Stimulated activated CD8-positive, alpha-beta memory T cell treated with anti-CD3 and anti-CD28 coated beads, Interleukin-15, amount 100 ng/mL, for 48 hours (primary cell): ENCODE results near the gene KCNH5.
"Not testable (repeated sequence)": the region's sequence is repeated elsewhere in the genome, so short reads cannot be mapped to it uniquely, and the experiment has no call there.

Source experiments
- DNase-seq, 2 donors: peaks; one replicate each; pipeline ENCODE4 v3.0.0-alpha.2; 2020; ENCODE audit warnings: low read depth in 2 of 2

Gene KCNH5

DNA sequence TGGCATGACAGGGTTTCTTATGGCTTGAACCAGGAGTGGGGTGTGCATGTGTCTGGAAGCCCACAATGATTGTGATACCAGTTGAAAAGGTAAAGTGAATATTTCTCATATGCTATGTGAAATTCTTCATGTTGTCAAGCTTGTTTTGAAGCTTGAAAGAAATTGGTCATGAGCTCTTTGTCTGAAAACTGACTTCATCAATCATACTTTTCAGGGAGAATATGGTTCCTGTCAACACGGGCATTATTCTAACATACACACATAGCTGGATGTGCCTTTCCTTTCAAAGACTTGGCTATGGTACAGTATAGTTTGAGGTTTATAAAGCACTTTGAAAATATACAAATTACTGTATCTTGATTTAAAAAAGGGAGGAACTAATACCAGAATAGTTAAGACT lies 158.8 kb downstream of the KCNH5 start:
- no peak for DNase-seq

DNA sequence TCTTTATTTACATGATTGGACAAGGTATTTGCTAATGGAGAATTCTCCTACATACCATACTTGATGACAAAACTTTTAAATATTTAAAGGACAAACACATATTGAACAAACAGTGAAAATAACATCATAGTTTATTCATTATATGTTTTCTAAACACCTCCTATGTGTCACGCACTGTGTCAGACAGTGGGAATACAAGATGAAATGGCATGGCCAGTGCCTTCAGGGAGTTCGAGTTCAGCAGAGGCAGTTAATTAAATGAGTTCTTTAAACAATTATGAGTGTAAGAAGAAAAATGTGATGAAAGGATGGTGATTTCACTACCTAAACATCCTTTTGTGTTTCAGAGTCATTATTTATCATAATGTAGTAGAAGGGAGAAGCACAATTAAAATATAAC lies 159.8 kb downstream of the KCNH5 start:
- DNase-seq: no peak

DNA sequence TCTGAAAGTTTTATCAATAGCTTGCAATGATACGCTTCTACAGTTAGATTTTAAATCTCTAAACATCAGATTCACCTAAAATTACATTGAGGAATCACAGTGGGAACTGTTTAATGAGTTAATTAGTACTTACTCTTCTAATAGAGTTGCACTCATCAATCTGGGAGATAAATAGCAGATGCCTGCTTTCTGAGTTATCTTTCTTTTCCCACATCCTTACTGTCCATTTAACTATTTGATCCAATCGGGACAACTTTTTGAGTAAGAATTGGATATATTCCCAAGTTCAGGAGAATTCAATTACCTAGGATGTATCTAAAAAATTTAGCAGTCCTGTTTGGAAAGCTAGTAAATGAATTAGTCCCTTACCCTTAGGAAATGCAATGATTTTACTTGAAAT lies 162.3 kb downstream of the KCNH5 start:
- no peak for DNase-seq

DNA sequence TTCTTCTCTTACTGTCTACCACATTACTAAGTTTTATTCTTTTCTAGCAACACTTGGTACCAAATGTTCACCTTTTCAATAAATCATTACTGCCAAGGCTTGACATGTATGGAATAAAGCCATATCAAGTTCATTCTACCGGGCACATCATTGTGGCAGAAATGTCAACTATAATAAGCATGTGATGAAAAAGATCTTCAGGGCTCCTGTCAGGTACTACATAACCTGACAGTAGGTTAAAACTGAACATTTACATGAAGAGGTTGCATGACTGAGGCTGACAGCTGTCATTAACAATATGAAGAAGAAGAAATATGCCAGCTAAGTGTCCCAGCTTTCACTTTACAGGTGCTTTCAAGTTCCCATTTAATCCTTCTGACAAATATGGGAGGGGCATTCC lies 178.9 kb downstream of the KCNH5 start:
- DNase-seq: no peak

DNA sequence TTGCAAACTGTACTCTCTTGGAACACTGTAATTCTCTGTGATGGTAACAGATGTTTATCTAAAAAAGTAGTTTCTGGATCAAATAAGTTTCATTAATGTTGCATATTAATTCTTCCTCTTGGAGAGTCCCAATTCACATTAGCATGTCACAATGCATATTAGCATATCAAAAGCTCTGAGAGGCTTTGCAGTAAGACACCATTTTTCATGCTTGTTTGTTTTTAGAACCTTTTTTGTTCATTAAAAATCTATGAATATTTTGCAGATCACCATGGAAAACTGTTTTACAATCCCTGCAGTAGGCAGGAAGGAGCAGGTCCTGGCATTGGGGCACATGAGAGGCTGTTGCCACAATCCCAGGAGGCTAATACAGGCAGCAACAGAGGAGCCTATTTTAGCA lies 180.7 kb downstream of the KCNH5 start:
- no peak for DNase-seq

DNA sequence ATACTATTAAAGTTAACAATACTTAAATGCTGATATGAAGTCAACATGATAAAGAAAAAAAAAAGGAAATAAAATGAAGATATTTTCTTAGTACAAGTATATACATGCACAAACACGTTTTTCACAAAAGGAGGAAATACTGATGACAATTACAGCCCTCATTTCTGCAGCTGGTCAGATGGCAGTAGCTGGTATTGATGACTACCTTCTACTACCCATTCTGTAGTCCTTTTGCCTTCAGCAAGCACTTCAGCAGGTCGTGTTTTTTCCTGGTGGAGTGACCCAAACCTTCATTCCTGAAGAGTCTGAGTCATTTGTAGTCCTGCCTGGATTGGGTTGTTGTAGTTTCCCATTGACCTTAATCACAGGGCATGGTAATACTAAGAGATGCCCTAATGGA lies 187.2 kb downstream of the KCNH5 start:
- not testable (repeated sequence) for DNase-seq

DNA sequence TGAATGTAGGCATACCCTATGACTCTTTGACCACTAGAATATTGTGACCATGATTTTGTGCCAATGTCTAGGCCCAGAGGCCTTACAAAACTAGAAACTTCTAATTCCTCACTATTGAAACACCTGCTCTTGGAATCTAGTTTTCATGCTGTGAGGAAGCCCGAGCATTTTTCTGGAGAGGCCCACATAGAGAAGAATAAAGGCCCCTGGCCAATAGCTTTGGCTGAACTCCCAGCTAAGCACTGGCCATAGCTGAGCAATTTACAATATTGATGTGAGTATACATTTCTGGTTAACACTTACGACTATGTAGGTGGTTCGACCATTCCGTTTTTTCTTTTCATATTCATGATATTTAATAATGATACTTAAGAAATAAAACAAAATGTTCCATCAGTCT lies 190.3 kb downstream of the KCNH5 start:
- no peak for DNase-seq

DNA sequence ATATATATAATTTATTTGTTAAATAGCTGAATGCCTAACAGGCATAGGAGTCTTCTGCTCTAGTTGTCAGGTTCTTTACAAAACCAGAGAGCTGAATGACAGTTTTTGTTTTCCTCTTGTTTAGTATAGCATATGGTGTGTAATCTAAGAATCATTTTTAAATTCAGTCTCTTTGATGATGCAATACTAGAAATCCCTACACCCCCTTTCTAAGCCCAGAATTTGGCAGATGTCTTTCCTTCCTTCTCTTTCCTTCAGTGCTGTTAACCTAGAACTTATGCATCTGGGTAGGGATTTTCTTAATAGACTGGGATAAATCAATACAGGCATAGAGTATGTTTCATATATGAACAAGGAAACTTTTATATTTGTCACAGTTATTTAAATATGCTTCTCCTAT lies 198.1 kb downstream of the KCNH5 start:
- no peak for DNase-seq

DNA sequence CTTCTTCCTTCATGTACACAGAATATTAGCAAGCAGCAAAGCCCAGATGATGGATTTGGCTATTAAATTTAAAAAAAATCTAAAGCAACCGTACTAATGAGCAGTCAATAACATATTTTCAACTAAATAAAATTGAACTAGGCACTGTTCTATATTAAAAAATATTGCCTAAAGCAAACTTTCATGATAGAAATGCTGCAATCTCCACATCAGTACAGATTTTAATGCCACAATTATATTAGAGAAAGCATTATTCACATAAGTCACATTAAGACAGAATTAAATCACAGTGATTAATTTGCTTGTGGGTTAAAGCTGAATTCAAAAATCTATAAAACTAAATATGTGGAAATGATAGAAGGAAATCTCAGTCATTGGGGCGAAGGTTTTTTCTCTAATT lies 200.7 kb downstream of the KCNH5 start:
- no peak for DNase-seq

DNA sequence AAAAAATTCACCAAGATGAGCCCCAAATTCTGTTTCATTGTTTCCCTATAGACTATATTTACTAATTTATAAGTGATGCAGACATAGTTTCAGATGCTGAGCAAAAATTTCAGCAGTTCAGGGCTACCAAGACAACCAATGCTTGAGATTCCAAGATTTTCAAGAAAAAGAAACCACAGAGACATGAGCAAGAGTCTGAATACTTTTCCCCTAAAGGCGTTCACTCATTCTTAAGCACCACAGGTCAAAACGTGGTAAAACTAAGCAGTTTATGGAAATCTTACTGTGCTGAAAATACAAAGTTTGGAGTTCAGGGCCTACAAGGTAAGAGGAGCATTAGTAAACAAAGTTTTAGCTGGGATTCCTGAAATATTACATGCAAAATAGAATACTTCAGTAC lies 221.2 kb downstream of the KCNH5 start:
- no peak for DNase-seq

DNA sequence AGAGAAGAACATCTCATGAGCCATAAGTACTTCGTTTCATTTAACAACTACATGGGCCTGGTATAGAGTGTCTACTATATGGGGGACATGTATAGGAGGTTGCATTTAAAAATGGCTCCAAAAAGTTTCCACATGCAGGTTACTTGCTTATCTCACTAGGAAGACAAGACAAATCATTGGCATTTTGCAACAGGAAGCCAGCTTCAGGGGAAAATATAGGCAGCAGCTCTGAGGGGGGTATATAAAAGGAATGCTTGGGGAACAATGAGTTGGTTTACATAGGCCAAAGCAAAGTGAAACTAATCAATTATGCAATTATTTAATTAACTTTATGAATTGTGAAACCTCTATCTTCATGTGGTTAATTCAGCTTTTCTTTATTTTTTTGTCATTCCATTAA lies 225.3 kb downstream of the KCNH5 start:
- no peak for DNase-seq

DNA sequence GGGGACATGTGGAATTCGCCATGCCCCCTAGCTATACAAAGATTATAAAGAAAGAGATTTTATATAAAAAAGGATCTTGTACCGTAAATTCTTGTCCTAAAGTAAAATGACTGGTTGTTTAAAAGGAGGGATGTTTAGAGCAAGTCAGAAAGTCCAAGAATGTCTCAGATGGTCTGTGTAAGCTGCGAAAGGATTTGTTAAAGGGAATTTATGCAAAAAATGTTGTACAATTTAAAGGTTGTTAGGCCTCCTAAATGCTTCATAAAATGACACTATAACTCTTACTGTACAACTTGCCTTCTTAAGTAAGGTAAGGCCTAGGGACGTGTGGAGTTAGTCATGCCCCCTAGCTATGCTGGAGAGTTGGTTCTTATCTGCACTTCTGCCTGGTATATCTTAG lies 237.6 kb downstream of the KCNH5 start:
- no peak for DNase-seq

DNA sequence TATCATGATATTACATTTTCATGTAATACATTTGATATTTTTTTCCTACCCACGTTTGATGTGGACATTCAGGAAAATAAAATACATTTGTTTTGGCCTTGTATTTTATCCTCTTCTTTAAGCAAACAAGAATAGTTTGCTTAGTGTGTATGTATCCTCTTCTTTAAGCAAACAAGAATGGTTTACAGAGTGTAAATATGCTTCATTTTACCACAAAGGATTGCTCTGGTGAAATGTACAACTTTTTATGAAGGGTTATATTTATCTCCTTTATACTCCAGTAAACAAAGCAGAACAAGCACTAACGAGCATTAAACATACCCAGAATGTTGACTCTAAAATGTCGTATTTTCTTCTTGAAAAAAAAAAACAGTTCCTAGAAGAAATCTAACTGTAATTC lies 244.7 kb downstream of the KCNH5 start:
- no peak for DNase-seq

DNA sequence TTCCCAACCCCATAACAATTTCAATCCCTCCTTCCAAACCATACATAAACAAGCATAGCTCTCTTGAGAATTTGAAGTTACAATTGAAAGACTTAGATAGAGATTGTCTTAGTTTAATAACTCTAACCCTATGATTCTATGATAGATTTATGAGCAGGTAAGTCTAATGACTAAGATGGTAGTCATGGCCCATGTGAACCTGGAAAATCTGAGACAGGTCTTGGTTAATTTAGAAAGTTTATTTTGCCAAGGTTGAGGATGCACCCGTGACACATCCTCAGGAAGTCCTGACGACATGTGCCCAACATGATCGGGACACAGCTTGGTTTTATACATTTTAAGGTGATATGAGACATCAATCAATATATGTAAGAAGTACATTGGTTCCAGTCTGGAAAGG lies 248.8 kb downstream of the KCNH5 start:
- DNase-seq: no peak

DNA sequence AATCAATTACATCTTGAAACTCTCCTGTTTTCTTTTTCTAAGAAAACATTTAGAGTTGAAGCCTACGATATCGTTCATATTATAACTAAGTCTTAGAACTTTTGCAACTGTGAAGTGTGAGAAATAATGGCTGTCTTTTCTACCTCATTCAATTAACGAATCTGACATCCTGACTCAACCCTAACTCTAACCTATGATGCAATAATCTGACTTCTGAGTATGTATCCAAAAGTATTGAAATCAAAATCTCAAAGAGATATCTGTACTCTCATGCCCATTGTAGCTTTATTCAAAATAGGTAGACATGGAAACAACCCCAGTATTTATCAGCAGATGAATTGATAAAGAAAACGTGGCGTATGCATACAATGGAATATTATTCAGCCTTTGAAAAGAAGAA lies 252.7 kb downstream of the KCNH5 start:
- no peak for DNase-seq

DNA sequence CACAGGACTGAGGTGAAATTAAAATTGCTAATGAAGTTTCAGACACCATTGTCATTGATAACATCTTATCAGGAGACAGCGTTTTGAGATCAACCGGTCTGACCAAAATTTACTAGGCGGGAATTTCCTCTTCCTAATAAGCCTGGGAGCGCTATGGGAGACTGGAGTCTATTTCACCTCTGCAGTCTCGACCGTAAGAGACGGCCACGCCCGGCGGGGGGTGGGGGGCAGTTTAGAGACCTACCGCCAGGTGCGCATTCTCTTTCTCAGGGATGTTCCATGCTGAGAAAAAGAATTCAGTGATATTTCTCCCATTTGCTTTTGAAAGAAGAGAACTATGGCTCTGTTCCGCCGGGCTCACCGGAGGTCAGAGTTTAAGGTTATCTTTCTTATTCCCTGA lies 263.9 kb downstream of the KCNH5 start:
- DNase-seq: not testable (repeated sequence)

DNA sequence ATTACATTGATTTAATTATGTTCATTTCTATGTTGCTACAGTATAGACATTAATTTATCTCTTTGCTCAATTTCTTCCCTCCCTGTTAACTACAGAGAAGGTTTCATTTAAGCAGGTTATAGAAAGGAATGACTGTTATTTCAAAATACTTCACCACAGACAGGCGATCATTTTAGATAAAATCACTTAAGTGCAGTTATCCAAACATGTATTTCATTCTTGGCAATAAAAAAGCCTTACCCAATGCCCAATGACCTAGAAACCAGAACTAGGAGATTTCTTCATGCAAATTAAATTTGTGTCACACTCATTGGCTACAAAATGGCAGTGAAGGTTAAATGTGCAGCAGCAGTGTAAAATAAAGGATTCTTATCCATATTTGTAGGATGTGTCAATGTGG lies 266.4 kb downstream of the KCNH5 start:
- no peak for DNase-seq

DNA sequence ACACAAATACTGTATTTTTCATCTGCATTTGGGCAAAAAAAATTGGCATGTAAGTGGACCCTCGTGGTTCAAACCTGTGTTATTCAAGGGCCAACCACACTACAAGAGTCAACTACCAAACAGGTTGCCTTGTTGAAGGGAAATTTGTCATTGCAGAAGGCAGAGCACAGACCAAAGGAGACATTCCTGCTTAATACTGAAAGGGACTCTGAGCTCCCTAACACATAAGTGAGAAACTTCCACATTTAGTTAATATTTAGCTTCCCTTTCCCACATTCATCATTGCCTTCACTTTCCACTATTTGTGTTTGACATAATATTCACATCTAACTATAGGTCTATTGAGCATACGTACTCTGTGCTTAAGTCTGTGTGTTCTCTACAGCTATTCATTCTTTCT lies 266.9 kb downstream of the KCNH5 start:
- no peak for DNase-seq

DNA sequence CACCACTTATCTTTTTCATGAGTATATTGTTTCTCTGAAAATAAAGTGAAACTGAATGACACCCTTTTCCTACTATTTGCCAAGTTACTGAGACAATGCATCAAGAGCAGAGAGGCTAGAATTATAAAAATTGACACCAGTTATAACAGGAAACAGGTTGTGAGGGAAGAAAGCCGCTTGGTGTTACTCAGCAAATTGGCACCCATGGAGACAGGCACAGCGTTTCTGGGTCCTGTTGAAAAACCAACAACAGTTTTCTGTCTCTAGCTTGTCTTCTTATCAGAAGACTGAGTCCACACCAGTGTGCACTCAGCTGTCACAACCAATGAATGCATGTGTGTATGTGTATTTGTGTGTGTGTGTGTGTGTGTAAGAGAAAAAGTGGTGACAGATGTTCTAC lies 267.7 kb downstream of the KCNH5 start:
- no peak for DNase-seq

DNA sequence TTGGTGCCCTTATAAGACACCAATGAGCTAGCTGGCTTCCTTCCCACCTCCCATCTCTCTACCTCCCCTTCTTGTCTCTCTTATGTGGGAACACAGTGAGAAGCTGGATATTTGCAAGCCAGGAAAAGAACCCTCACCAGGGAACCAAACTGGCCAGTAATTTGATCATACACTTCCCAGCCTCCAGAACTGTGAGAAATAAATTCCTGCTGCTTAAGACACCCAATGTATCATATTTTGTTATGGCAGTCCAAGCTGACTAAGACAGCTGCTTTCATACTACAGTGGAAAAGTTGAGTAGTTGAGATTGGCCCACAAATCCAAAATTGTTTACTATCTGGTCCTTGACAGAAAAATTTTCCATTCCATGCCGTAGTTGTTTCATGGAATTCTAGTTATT lies 269.0 kb downstream of the KCNH5 start:
- no peak for DNase-seq

DNA sequence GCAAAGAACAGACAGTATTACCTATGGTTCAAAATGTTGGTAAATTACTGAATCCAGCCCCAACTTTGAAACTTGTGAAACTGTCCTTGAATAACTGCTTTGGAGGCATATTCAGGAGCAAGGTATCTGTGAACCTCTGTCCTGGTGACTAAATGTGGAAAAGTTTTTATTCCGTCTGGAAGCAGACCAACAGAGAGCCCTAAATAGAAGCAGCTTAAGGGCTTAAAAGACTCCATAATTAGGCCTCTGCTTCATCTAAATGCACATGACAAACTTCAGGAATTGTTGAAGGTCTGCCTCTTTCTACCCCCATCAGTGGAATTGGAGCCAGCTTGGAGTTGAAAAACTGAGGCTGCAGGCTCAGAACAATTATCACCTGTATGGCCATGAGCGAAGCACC lies 276.5 kb downstream of the KCNH5 start:
- DNase-seq: no peak

DNA sequence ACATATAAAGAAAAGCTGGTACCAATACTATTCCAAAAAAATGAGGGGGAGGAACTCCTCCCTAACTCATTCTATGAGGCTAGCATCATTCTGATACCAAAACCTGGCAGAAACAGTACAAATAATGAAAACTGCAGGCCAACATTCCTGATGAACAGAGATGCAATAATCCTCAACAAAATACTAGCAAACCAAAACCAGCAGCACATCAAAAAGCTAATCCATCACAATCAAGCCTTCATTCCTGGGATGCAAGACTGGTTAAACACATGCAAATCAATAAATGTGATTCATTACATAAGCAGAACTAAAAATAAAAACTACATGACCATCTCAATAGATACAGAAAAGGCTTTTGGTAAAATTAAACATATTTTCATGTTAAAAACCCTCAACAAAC lies 281.3 kb downstream of the KCNH5 start:
- DNase-seq: no peak

DNA sequence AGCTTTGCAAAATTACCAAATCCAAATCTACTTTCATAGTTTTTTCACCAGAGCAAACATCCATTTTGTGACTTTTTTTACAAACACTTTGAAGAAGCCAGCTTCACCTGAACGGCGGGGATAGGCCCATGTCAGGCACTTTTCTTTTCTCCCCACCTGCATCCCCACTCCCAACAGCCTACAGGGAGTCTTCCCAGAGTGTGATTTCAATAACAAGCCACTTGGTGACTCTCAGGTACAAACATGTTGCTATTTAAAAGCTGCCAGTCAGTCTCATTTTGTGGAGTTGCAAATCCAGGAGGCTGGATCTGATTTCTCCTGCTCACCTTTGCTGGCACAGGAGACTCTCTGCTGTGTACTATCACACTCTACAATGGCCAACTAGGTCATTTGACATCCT lies 285.5 kb downstream of the KCNH5 start:
- DNase-seq: no peak

DNA sequence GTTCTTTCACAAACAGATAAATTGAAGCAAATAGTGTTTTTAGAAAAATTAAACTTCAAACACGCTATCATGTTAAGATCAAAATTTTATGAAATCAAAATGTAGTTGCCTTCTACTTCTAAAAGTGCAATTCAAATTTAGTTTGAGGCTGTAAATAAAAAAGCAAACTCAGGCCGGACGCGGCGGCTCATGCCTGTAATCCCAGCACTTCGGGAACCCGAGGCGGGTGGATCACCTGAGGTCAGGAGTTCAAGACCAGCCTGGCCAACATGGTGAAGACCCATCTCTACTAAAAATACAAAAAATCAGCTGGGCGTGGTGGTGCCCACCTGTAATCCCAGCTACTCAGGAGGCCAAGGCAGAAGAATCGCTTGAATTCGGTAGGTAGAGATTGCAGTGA lies 298.4 kb downstream of the KCNH5 start:
- not testable (repeated sequence) for DNase-seq

DNA sequence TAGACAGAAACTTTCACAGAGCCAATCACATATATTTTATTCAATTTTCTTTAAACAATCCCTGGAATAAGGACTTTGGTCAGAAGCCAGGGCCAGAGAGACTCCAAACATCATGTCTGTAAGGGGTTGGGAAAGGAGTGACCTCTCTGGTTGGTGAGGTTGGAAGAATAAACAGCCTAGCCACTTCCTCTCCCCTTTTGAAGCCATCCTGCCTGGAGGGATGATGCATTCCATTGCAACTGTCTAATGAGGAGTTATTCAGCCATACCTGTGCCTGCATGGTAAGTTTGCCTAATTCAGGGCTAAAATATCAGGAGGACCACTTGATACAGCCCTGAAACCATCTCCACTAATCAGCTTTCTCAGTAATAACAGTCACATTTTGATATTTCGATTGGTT lies 299.8 kb downstream of the KCNH5 start:
- DNase-seq: no peak
